ENCODE measurements around the gene ATP5F1E. TPM values are rescaled to one million over a fixed set of nuclear protein-coding genes. Genes with fewer than 3 reads are reported as not detected.

The ATP5F1E gene
- total RNA-seq, 1 experiment from 2014 or later: 84.8 TPM

- H3K9me3 ChIP-seq (ENCODE audit: insufficient read depth, low read depth): no peaks in the 10 kb centered on the region
- no peaks in the 10 kb centered on the region for H3K79me2 ChIP-seq (ENCODE audit: low read depth)
- no peak for DNase-seq
- no TSS peak for BruUV-seq (replicated peaks)
- POLR2A ChIA-PET (ENCODE audit: unreplicated experiment): no interaction called here
- no peak overlapping the region for H3K4me3 ChIP-seq
- no peaks in the 10 kb centered on the region for H3K9me2 ChIP-seq (ENCODE audit: insufficient read depth)
- CTCF ChIA-PET: no interaction called here
- H3F3A ChIP-seq (ENCODE audit: insufficient read depth, low read depth): peaks cover 26% of the 10 kb centered on the region
- H3K4me2 ChIP-seq: no peak overlapping the region
- intact Hi-C loops (cut with micrococcal nuclease; ENCODE audit: unreplicated experiment): no loop called here
- no peaks in the 10 kb centered on the region for H3K27me3 ChIP-seq (ENCODE audit: insufficient read depth, low read depth)
- TF ChIP-seq, protein P1, sequence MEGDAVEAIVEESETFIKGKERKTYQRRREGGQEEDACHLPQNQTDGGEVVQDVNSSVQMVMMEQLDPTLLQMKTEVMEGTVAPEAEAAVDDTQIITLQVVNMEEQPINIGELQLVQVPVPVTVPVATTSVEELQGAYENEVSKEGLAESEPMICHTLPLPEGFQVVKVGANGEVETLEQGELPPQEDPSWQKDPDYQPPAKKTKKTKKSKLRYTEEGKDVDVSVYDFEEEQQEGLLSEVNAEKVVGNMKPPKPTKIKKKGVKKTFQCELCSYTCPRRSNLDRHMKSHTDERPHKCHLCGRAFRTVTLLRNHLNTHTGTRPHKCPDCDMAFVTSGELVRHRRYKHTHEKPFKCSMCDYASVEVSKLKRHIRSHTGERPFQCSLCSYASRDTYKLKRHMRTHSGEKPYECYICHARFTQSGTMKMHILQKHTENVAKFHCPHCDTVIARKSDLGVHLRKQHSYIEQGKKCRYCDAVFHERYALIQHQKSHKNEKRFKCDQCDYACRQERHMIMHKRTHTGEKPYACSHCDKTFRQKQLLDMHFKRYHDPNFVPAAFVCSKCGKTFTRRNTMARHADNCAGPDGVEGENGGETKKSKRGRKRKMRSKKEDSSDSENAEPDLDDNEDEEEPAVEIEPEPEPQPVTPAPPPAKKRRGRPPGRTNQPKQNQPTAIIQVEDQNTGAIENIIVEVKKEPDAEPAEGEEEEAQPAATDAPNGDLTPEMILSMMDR (conservative IDR thresholded peaks at IDR 0.05): no peak
- TF ChIP-seq EZH2 (IDR thresholded peaks at IDR 0.05; ENCODE audit: low read depth): no peak
- no peaks in the 10 kb centered on the region for H3K36me3 ChIP-seq (ENCODE audit: low read depth)
- peaks cover 36% of the 10 kb centered on the region for H3K4me1 ChIP-seq (replicated peaks; ENCODE audit: insufficient read depth)
- no peak overlapping the region for H3K27ac ChIP-seq
- no peaks in the 10 kb centered on the region for H4K20me1 ChIP-seq (ENCODE audit: insufficient read depth)
- no peak overlapping the region for H2AFZ ChIP-seq
Measured at GRCh38 chr20:59051666-59052185, 19.6 kb upstream of the ATP5F1E start.

- ChIA-PET POLR2A (ENCODE audit: unreplicated experiment) (interaction anchor here (0.6 kb wide), 2 partner anchors 9 to 1578 kb away, joined by 6 to 7 read pairs; no protein-coding TSS in a partner anchor), CTCF (no interaction called here)
- H2AFZ ChIP-seq: no peak overlapping the region
- H3K9me3 ChIP-seq (ENCODE audit: insufficient read depth, low read depth): no peaks in the 10 kb centered on the region
- no peaks in the 10 kb centered on the region for H3K36me3 ChIP-seq (ENCODE audit: low read depth)
- peaks cover 26% of the 10 kb centered on the region for H3F3A ChIP-seq (ENCODE audit: insufficient read depth, low read depth)
- H3K4me2 ChIP-seq: no peak overlapping the region
- DNase-seq: no peak
- no peak overlapping the region for H3K4me3 ChIP-seq
- peaks cover 49% of the 10 kb centered on the region for H3K4me1 ChIP-seq (replicated peaks; ENCODE audit: insufficient read depth)
- no peaks in the 10 kb centered on the region for H3K27me3 ChIP-seq (ENCODE audit: insufficient read depth, low read depth)
- H4K20me1 ChIP-seq (ENCODE audit: insufficient read depth): no peaks in the 10 kb centered on the region
- H3K27ac ChIP-seq: no peak overlapping the region
- TF ChIP-seq EZH2 (IDR thresholded peaks at IDR 0.05; ENCODE audit: low read depth): no peak
- TF ChIP-seq, protein P1 (conservative IDR thresholded peaks at IDR 0.05): no peak
- H3K79me2 ChIP-seq (ENCODE audit: low read depth): no peaks in the 10 kb centered on the region
- intact Hi-C loops (cut with micrococcal nuclease; ENCODE audit: unreplicated experiment): no loop called here
- no TSS peak for BruUV-seq (replicated peaks)
- H3K9me2 ChIP-seq (ENCODE audit: insufficient read depth): no peaks in the 10 kb centered on the region
Measured at GRCh38 chr20:59050437-59050836, 18.3 kb upstream of the ATP5F1E start.

GRCh38 chr20:59048681-59049030, 16.5 kb upstream of the ATP5F1E start:
- no peaks in the 10 kb centered on the region for H3K36me3 ChIP-seq (ENCODE audit: low read depth)
- ChIA-PET POLR2A (ENCODE audit: unreplicated experiment) (no interaction called here), CTCF (no interaction called here)
- no peaks in the 10 kb centered on the region for H4K20me1 ChIP-seq (ENCODE audit: insufficient read depth)
- TF ChIP-seq, protein P1 (conservative IDR thresholded peaks at IDR 0.05): no peak
- TF ChIP-seq EZH2 (IDR thresholded peaks at IDR 0.05; ENCODE audit: low read depth): no peak
- no peaks in the 10 kb centered on the region for H3K27me3 ChIP-seq (ENCODE audit: insufficient read depth, low read depth)
- H3K27ac ChIP-seq: peak overlapping the region; percentile 91
- H3F3A ChIP-seq (ENCODE audit: insufficient read depth, low read depth): peaks cover 37% of the 10 kb centered on the region
- H2AFZ ChIP-seq: 0 out of 2 replicates have a peak overlapping the region, but pooled peaks have one; percentile 0
- BruUV-seq (replicated peaks): no TSS peak
- no peaks in the 10 kb centered on the region for H3K9me2 ChIP-seq (ENCODE audit: insufficient read depth)
- no peaks in the 10 kb centered on the region for H3K79me2 ChIP-seq (ENCODE audit: low read depth)
- H3K4me3 ChIP-seq: peak overlapping the region; percentile 46
- peak overlapping the region; percentile 73 for H3K4me2 ChIP-seq
- no peaks in the 10 kb centered on the region for H3K9me3 ChIP-seq (ENCODE audit: insufficient read depth, low read depth)
- intact Hi-C loops (cut with micrococcal nuclease; ENCODE audit: unreplicated experiment): no loop called here
- no peak for DNase-seq
- H3K4me1 ChIP-seq (replicated peaks; ENCODE audit: insufficient read depth): peaks cover 67% of the 10 kb centered on the region

All from PC-9 (cell line).